Measurements from ENCODE around the gene TMEM207.
"Not testable (repeated sequence)": the region's sequence is repeated elsewhere in the genome, so short reads cannot be mapped to it uniquely, and the experiment has no call there.

The TMEM207 gene

GRCh38 chr3:190449801-190450200 is at the start of gene TMEM207:
TMEM207 (minus strand) TSS chr3:190449901; CDS start chr3:190449809, 92 bp downstream.
- no peak for FAIRE-seq

- FAIRE-seq = no peak
Observed at GRCh38 chr3:190499122-190499521, 49.4 kb upstream of the TMEM207 start.

DNA sequence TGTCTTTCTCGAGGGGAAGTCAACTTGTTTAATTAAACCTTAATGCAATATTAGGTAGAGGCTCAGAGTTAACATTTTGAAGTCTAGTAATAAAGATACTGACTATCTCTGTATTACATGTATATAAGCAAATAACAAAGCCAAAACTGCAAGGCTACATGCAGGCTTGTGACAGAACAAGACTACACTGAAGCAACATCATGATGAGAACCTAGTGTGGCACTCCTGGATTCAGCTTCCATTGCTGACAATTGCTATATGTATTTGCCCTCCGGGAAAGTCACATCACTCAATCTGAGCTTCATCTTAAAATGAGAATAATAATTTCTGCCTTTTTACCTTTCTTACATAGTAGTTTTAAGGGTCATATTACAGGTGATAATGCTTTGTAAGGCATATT is 48.6 kb upstream of the TMEM207 start:
- no peak for FAIRE-seq

DNA sequence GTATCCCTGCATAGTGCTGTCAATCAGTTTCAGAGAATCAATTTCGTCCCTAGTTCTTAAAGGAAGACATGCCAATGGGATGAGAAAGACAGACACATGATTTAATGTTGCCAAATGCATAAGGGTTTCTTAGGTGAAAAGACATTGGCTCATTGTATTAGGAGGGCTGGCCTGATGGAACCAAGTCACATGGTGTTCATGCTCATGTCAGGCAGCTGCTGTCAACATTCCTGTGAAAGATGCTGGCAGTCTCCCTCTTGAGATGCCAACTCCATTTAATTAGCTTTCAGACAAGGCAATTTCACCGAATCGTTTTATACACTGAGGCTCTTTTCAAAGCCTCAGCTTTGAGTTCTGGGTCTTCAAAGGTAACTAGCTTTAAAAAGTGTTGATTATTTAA is 48.1 kb upstream of the TMEM207 start:
- no peak for FAIRE-seq

DNA sequence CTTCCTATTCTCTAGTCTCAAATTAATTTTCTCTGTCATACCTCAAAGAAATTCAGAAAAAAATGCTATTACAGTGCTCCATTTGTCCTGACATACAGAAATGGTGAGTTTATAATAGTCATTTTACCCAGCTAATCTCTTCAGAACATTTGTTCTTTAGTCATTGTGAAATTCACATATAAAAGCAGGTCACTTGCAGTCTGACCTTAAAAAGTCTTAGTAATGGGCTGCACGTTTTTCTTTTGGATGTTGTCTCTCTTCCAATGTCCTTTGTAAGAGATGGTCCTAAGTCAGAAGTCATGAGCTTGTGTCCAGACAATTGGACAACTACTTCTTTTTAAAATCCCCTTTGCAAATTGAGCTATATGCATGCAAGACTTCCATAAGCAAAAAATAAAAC is 47.2 kb upstream of the TMEM207 start:
- no peak for FAIRE-seq

GRCh38 chr3:190495796-190496195 is 46.1 kb upstream of the TMEM207 start:
- FAIRE-seq = no peak

DNA sequence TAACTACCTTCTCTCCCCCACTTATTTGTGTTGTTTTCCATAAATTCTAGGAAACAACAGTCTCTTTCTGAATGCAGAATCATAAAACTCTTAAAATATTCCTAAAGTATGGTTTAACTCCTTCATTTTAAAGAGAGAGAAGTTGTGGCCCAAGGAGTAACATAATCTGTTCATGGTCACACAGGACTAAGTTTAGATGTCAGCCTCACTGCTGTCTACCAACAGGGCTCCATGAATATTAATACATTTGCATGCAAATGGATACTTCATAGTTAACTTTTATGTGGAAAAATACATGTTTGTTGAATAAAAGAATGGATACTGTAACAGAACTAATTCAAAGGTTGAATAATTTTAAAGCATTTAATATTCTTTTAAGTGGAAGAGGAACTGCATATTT is 45.7 kb upstream of the TMEM207 start:
- FAIRE-seq = no peak

DNA sequence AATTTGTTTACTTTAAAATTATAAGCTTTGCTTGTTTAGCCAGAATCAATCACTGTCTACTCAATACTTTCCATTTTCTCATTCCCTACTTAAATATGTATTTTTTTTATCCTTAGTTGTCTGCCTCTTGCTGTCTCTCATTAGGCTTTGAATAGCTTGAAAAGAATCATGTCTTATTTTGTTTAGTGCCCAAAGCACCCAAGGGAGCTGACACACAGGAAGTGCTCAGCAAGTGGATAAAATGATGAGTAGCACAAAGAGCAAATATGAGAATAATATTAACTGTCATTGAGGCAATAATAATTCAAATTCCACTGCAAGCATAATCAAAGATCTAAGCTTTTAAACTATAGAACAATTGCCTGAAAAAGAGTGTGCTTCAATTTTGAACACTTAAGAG is 45.2 kb upstream of the TMEM207 start:
- no peak for FAIRE-seq

- no peak for FAIRE-seq
Observed at GRCh38 chr3:190492966-190493365, 43.3 kb upstream of the TMEM207 start.

GRCh38 chr3:190492129-190492528 is 42.4 kb upstream of the TMEM207 start:
- no peak for FAIRE-seq

GRCh38 chr3:190491533-190492054 is 41.9 kb upstream of the TMEM207 start:
- FAIRE-seq = no peak

- FAIRE-seq = no peak
Observed at GRCh38 chr3:190486908-190487607, 37.4 kb upstream of the TMEM207 start.

DNA sequence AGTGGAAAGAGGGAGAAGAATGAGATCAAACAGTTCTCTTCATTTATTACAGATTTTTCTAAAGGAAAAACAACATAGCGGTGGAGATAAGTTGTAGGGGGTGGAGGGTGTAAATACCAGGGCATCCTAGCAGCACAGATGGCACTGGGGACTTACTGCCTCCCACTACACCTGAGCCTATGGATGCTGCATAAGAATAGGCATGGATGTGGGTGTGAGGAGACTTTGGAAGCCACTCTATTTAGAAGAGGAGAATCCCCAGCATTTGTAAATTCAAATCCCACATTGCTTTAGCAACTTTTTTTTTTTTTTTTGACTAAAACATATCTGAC is 36.8 kb upstream of the TMEM207 start:
- no peak for FAIRE-seq

DNA sequence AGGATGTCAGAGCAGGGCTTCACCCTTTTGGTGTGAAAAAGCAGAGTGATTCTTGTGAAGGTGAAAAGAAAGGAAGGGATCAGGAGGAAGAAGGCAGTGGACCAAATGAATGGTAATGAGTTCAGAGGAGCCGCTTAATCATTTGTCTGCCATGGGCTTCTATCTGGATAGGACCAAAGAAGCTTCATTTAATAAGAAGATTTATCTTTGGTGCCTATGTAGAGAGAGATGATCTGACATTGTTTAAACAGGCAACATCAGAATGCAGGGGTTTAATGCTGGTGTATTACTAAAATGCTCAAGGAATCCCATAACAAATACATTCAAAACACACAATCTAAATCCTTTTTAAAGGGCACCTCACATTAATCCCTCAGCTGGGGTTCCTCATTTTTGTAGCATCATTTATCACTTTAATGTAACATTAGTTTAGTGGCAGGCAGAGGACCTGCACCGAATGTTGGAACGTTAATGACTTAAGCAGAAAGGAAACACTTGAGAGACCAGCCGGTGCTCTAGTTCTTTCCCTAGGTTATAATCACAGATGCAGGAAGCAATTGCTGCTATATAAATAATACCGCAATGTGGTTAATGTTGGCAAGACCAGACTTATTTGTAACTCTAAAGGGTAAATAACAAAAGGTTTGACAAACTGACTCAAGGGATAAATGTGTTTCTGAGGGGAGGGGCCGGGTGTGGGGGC is 36.3 kb upstream of the TMEM207 start:
- no peak for FAIRE-seq

DNA sequence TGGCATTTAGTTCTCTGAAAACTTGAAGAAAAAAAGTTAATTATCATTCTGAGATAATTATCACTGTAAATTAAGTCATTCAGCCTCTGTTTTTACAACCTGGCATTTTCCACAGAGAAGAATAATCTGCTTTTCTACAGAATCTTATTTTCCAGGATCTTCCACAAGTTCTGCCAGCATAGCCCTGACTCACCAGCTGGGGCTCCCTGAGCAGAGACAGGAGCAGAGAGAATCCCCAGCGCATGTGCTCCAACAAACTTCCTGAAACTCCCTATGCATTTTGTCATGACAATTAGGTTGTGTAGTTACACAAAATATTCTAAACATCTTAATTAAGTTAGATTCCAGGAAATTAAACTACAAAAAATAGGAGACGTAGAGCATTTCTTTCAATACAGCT is 32.1 kb upstream of the TMEM207 start:
- no peak for FAIRE-seq

DNA sequence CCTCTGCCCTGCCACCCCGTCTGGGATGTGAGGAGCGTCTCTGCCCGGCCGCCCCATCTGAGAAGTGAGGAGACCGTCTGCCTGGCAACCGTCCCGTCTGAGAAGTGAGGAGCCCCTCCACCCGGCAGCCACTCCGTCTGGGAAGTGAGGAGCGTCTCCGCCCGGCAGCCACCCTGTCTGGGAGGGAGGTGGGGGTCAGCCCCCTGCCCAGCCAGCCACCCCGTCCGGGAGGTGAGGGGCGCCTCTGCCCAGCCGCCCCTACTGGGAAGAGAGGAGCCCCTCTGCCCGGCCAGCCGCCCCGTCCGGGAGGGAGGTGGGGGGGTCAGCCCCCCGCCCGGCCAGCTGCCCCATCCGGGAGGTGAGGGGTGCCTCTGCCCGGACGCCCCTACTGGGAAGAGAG is 23.6 kb upstream of the TMEM207 start:
- not testable (repeated sequence) for FAIRE-seq

- FAIRE-seq = no peak
Observed at GRCh38 chr3:190467922-190468321, 18.2 kb upstream of the TMEM207 start.

DNA sequence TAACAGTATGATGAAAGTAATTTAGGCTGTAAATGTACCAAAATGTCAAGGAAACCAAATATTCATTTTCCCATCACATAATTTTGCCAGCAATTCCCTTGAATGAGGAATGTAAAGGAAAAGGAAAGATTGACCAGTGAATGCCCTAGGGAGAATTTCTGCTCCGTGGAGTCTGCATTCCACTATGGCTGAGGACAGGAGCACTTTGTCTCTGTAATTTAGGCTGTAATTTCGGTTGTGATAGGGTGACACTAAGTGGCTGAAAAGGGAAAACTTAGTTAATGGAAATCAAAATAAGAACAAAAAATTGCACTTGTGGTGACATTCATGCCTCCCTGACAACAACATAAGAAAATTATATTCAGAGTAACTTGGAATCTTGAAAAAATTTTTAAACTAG is 8.3 kb upstream of the TMEM207 start:
- FAIRE-seq = no peak

DNA sequence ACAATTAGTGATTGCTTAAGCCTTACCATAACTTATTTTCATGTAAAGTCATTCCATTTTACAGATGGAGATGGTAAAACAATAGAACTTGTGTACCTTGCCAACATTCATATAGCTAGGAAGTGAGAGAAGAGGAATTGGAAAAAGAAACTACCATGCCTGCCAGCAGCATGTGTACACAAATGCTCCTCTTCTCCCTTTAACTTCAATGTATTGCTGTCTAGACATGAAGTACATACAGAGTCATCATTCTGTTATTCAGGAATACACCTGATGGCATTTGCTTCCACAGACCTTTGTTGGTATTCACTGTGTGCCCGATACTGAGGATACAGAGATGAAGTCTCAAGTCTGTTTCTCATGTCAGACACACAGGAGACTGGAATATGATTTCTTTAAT is 7.1 kb upstream of the TMEM207 start:
- FAIRE-seq = no peak

GRCh38 chr3:190455828-190456227 is 6.1 kb upstream of the TMEM207 start:
- no peak for FAIRE-seq

GRCh38 chr3:190448256-190448655 is 1.4 kb downstream of the TMEM207 start:
- FAIRE-seq = no peak

DNA sequence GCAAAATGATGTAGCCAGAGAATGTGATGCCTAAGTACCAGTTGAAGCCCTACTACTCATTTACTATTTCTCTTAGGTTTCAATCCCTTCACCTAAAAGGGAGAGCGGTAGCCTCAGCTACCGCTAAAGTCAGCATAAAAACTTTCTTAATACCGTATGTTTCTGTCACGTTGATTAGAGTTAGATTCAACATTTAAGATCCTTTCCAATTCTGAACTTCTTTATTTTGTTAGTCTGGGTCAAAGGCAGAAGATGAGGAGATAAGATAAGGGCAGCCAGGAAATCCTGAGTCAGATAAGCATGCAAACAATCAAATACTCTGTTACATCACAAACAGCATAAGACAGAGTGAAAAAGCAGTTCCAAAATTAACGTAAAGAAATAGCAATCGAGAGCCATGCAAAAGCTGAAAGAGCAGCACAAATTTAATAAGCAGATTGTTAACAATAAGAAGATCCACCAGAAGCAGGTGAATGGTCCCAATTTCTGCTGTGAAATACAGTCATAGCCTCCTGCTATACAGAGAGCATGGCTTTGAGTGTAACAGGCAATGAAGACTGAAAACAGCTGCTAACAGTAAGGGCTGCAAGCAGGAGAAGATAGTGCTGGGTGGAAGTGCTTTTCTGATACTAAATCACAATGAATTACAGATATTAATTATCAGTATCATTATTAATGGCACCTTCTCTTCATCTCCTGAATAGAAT is 3.0 kb downstream of the TMEM207 start:
- FAIRE-seq = no peak

- no peak for FAIRE-seq
Observed at GRCh38 chr3:190444576-190445145, 5.0 kb downstream of the TMEM207 start.

- no peak for FAIRE-seq
Observed at GRCh38 chr3:190444006-190444405, 5.7 kb downstream of the TMEM207 start.
